ENCODE measurements around the gene RFX8.
"Not testable (repeated sequence)": the region's sequence is repeated elsewhere in the genome, so short reads cannot be mapped to it uniquely, and the experiment has no call there.

Gene RFX8

GRCh38 chr2:101464841-101465240, 10.1 kb downstream of the RFX8 start:
- H3K9ac ChIP-seq (ENCODE audit: low read length) = no peak overlapping the region
- H4K20me1 ChIP-seq (ENCODE audit: insufficient read depth, low read length) = no peaks in the 10 kb centered on the region
- H3K36me3 ChIP-seq (replicated peaks; ENCODE audit: low read depth, low read length) = no peaks in the 10 kb centered on the region
- H3K9me3 ChIP-seq (ENCODE audit: insufficient read depth, low read length) = no peaks in the 10 kb centered on the region
- no peak overlapping the region for H3K27ac ChIP-seq (ENCODE audit: low read length)
- H3K4me3 ChIP-seq (ENCODE audit: low read length) = no peak overlapping the region
- H2AFZ ChIP-seq (ENCODE audit: low read depth, low read length) = no peak overlapping the region
- no peak overlapping the region for H3K4me2 ChIP-seq (ENCODE audit: low read length)
- H3K79me2 ChIP-seq (ENCODE audit: low read length) = no peaks in the 10 kb centered on the region
- H3K4me1 ChIP-seq (ENCODE audit: low read length) = peaks cover 12% of the 10 kb centered on the region
- peaks cover 15% of the 10 kb centered on the region for H3K27me3 ChIP-seq (ENCODE audit: low read depth, low read length)
- TF ChIP-seq CTCF (IDR thresholded peaks at IDR 0.05; ENCODE audit: low read depth, low read length) = no peak
- no peak for TF ChIP-seq EZH2phosphoT487 (IDR thresholded peaks at IDR 0.05; ENCODE audit: low read depth)

GRCh38 chr2:101463911-101464641, 10.8 kb downstream of the RFX8 start:
- Histone ChIP-seq H3K27ac (ENCODE audit: low read length) (no peak overlapping the region), H3K9me3 (ENCODE audit: insufficient read depth, low read length) (no peaks in the 10 kb centered on the region), H3K36me3 (replicated peaks; ENCODE audit: low read depth, low read length) (no peaks in the 10 kb centered on the region), H3K4me3 (ENCODE audit: low read length) (no peak overlapping the region), H3K4me2 (ENCODE audit: low read length) (no peak overlapping the region), H2AFZ (ENCODE audit: low read depth, low read length) (no peak overlapping the region), H3K4me1 (ENCODE audit: low read length) (peaks cover 12% of the 10 kb centered on the region), H4K20me1 (ENCODE audit: insufficient read depth, low read length) (no peaks in the 10 kb centered on the region), H3K9ac (ENCODE audit: low read length) (no peak overlapping the region), H3K79me2 (ENCODE audit: low read length) (no peaks in the 10 kb centered on the region), H3K27me3 (ENCODE audit: low read depth, low read length) (peaks cover 13% of the 10 kb centered on the region)
- TF ChIP-seq CTCF (IDR thresholded peaks at IDR 0.05; ENCODE audit: low read depth, low read length) (no peak), EZH2phosphoT487 (IDR thresholded peaks at IDR 0.05; ENCODE audit: low read depth) (no peak)

DNA sequence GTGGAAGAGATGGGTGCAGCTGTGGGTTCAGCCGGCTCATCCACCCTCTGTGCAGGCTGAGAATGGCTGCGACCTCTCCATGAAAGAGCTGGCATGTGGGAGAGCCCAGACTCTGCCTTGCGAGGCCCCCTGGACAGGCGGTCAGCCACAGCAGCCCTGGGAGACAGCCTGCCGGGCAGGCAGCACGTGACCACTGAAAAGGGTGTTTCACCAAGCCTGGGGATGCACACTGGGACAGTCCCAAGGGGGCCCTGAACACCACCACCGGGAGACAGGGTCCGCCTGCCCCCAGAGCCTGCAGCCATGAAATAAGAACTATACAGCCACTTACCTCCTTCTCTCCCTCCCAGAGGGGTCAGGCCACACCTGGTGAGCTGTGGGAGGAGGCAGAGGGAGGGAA, 11.5 kb downstream of the RFX8 start:
- no peak overlapping the region for H2AFZ ChIP-seq (ENCODE audit: low read depth, low read length)
- no peak for TF ChIP-seq CTCF (IDR thresholded peaks at IDR 0.05; ENCODE audit: low read depth, low read length)
- no peak for TF ChIP-seq EZH2phosphoT487 (IDR thresholded peaks at IDR 0.05; ENCODE audit: low read depth)
- H3K27me3 ChIP-seq (ENCODE audit: low read depth, low read length) = peaks cover 13% of the 10 kb centered on the region
- H3K4me1 ChIP-seq (ENCODE audit: low read length) = peaks cover 12% of the 10 kb centered on the region
- H4K20me1 ChIP-seq (ENCODE audit: insufficient read depth, low read length) = no peaks in the 10 kb centered on the region
- H3K9ac ChIP-seq (ENCODE audit: low read length) = no peak overlapping the region
- no peaks in the 10 kb centered on the region for H3K79me2 ChIP-seq (ENCODE audit: low read length)
- no peak overlapping the region for H3K27ac ChIP-seq (ENCODE audit: low read length)
- H3K4me3 ChIP-seq (ENCODE audit: low read length) = no peak overlapping the region
- no peak overlapping the region for H3K4me2 ChIP-seq (ENCODE audit: low read length)
- no peaks in the 10 kb centered on the region for H3K36me3 ChIP-seq (replicated peaks; ENCODE audit: low read depth, low read length)
- H3K9me3 ChIP-seq (ENCODE audit: insufficient read depth, low read length) = no peaks in the 10 kb centered on the region

DNA sequence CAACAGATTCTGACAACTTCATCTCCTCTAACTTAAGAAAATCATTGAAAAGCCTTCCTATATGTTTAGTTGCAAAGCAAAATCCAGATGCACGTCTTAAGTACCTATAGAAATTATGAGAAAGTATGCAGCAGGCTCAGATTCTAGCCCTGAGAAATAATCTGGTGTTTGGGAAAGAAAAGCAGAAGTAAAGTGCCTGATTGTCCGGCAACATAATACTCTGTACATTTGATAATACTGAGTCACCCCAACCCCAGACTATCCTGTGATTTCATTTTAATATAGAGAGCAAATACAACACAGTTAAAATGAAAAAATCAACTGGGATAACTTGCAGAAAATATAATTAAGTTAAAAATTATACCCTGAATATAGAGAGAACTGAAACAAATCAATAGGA, 13.5 kb downstream of the RFX8 start:
- H3K9me3 ChIP-seq (ENCODE audit: insufficient read depth, low read length) = no peaks in the 10 kb centered on the region
- no peaks in the 10 kb centered on the region for H3K36me3 ChIP-seq (replicated peaks; ENCODE audit: low read depth, low read length)
- no peaks in the 10 kb centered on the region for H4K20me1 ChIP-seq (ENCODE audit: insufficient read depth, low read length)
- H3K4me3 ChIP-seq (ENCODE audit: low read length) = no peak overlapping the region
- H3K9ac ChIP-seq (ENCODE audit: low read length) = no peak overlapping the region
- H3K79me2 ChIP-seq (ENCODE audit: low read length) = no peaks in the 10 kb centered on the region
- peaks cover 12% of the 10 kb centered on the region for H3K4me1 ChIP-seq (ENCODE audit: low read length)
- H3K4me2 ChIP-seq (ENCODE audit: low read length) = no peak overlapping the region
- no peak overlapping the region for H2AFZ ChIP-seq (ENCODE audit: low read depth, low read length)
- H3K27me3 ChIP-seq (ENCODE audit: low read depth, low read length) = peaks cover 11% of the 10 kb centered on the region
- TF ChIP-seq CTCF (IDR thresholded peaks at IDR 0.05; ENCODE audit: low read depth, low read length) (no peak), EZH2phosphoT487 (IDR thresholded peaks at IDR 0.05; ENCODE audit: low read depth) (no peak)
- no peak overlapping the region for H3K27ac ChIP-seq (ENCODE audit: low read length)

- H3K79me2 ChIP-seq (ENCODE audit: low read length); H3K27me3 ChIP-seq (ENCODE audit: low read depth, low read length); H3K36me3 ChIP-seq (replicated peaks; ENCODE audit: low read depth, low read length); H4K20me1 ChIP-seq (ENCODE audit: insufficient read depth, low read length); H3K4me2 ChIP-seq (ENCODE audit: low read length); H3K4me3 ChIP-seq (ENCODE audit: low read length); H3K27ac ChIP-seq (ENCODE audit: low read length); H3K9me3 ChIP-seq (ENCODE audit: insufficient read depth, low read length); H3K9ac ChIP-seq (ENCODE audit: low read length); H3K4me1 ChIP-seq (ENCODE audit: low read length); H2AFZ ChIP-seq (ENCODE audit: low read depth, low read length): not testable (repeated sequence)
Measured at GRCh38 chr2:101454408-101454807, 20.5 kb downstream of the RFX8 start.
